Neural cell (in vitro differentiated cells): Measurements from ENCODE around the gene SEL1L3. TPM values are rescaled to one million over a fixed set of nuclear protein-coding genes. Genes with fewer than 3 reads are reported as not detected.

ENCODE experiments used
- H2AFZ ChIP-seq: fragments of 200-600, 300-800 bp; sonication (generic), shearing (Covaris generic); 2 replicates; pipeline ENCODE4 v1.6.0; 2014; ENCODE audit warnings: low read depth, mild to moderate bottlenecking, antibody characterized with exemption, low read length, moderate library complexity
- H3F3A ChIP-seq: fragments of 200-600 bp; shearing (Covaris generic); 2 replicates; pipeline ENCODE4 v1.6.1; 2016; ENCODE audit warnings: mild to moderate bottlenecking, moderate library complexity, mixed read lengths, antibody characterized with exemption, low read length; ENCODE audit not compliant: insufficient read depth, poor library complexity, severe bottlenecking
- H3K27ac ChIP-seq: fragments of 200-600, 300-800 bp; sonication (generic), shearing (Covaris generic); 2 replicates; pipeline ENCODE4 v1.5.1; 2014; ENCODE audit warnings: mild to moderate bottlenecking, low read length, moderate library complexity
- H3K27me3 ChIP-seq: fragments of 300-800, 200-600 bp; sonication (generic), shearing (Covaris generic); 2 replicates; pipeline ENCODE4 v1.6.0; 2014; ENCODE audit warnings: mild to moderate bottlenecking, low read depth, low read length, moderate library complexity; ENCODE audit not compliant: insufficient read depth
- H3K36me3 ChIP-seq: fragments of 300-800, 200-600 bp; sonication (generic), shearing (Covaris generic); 2 replicates; pipeline ENCODE4 v1.5.1; 2014; ENCODE audit warnings: mild to moderate bottlenecking, antibody characterized with exemption, low read length, moderate library complexity; ENCODE audit not compliant: insufficient read depth
- H3K4me2 ChIP-seq: fragments of 300-800, 200-600 bp; sonication (generic), shearing (Covaris generic); 2 replicates; pipeline ENCODE4 v1.6.0; 2014; ENCODE audit warnings: mild to moderate bottlenecking, low read length
- H3K4me3 ChIP-seq: fragments of 300-800, 200-600 bp; sonication (generic), shearing (Covaris generic); 2 replicates; pipeline ENCODE4 v1.5.1; 2014; ENCODE audit warnings: mild to moderate bottlenecking, low read length, moderate library complexity
- H3K79me2 ChIP-seq: fragments of 200-600 bp; shearing (Covaris generic); replicated peaks from 2 replicates; pipeline ENCODE4 v1.6.0; 2014; ENCODE audit warnings: mild to moderate bottlenecking, low read length, moderate library complexity; ENCODE audit not compliant: insufficient read depth
- H3K9ac ChIP-seq: fragments of 300-800, 200-600 bp; sonication (generic), shearing (Covaris generic); 2 replicates; pipeline ENCODE4 v1.6.1; 2016; ENCODE audit warnings: mild to moderate bottlenecking, low read length, mixed read lengths
- H3K9me2 ChIP-seq: fragments of 200-600 bp; shearing (Covaris generic); 2 replicates; pipeline ENCODE4 v1.6.1; 2016; ENCODE audit warnings: mild to moderate bottlenecking, low read length, mixed read lengths; ENCODE audit not compliant: insufficient read depth
- H3K9me3 ChIP-seq: fragments of 200-600, 300-800 bp; sonication (generic), shearing (Covaris generic); 2 replicates; pipeline ENCODE4 v1.6.1; 2016; ENCODE audit warnings: mild to moderate bottlenecking, mixed run types, low read length, moderate library complexity, mixed read lengths
- H4K20me1 ChIP-seq: fragments of 200-600 bp; shearing (Covaris generic); 2 replicates; pipeline ENCODE4 v1.6.1; 2016; ENCODE audit warnings: mild to moderate bottlenecking, mixed run types; ENCODE audit not compliant: insufficient read depth
- CTCF ChIP-seq: fragments of 450-650 bp; IDR thresholded peaks from 2 replicates; pipeline ENCODE4 v1.5.1; 2014; ENCODE audit warnings: antibody characterized with exemption, mild to moderate bottlenecking, moderate library complexity; ENCODE audit not compliant: poor library complexity, severe bottlenecking
- EP300 ChIP-seq: fragments of 450-650 bp; conservative IDR thresholded peaks from 2 replicates; pipeline ENCODE4 v1.6.1; 2014; ENCODE audit warnings: antibody characterized with exemption, mild to moderate bottlenecking, moderate library complexity; ENCODE audit not compliant: poor library complexity, severe bottlenecking
- EZH2 ChIP-seq: fragments of 200-600, 300-800 bp; shearing (Covaris generic), sonication (generic); IDR thresholded peaks from 2 replicates; pipeline ENCODE4 v1.6.1; 2014; ENCODE audit warnings: antibody characterized with exemption, low read length, borderline replicate concordance, mild to moderate bottlenecking; ENCODE audit not compliant: insufficient read depth, poor library complexity, severe bottlenecking
- MXI1 ChIP-seq: fragments of 450-650 bp; conservative IDR thresholded peaks from 2 replicates; pipeline ENCODE4 v1.6.1; 2014; ENCODE audit warnings: antibody characterized with exemption, mild to moderate bottlenecking; ENCODE audit not compliant: poor library complexity, severe bottlenecking
- POLR2AphosphoS5 ChIP-seq: IDR thresholded peaks from 2 replicates; pipeline ENCODE4 v1.6.1; 2012
- RAD21 ChIP-seq: fragments of 450-650 bp; conservative IDR thresholded peaks from 2 replicates; pipeline ENCODE4 v1.6.1; 2014; ENCODE audit warnings: antibody characterized with exemption, mild to moderate bottlenecking, moderate library complexity
- SMC3 ChIP-seq: fragments of 450-650 bp; conservative IDR thresholded peaks from 2 replicates; pipeline ENCODE4 v1.6.1; 2014; ENCODE audit warnings: antibody characterized with exemption, mild to moderate bottlenecking, moderate library complexity; ENCODE audit not compliant: poor library complexity
- TAF1 ChIP-seq: IDR thresholded peaks from 2 replicates; pipeline ENCODE4 v1.6.1; 2012; ENCODE audit warnings: low read depth
- polyA plus RNA-seq: library from polyadenylated mRNA; depleted of rRNA; stranded (reverse); fragments of >200 nt; gene quantifications from 2 replicates; pipeline ENCODE4 v1.2.3, GENCODE V29; 2014
- TF ChIP-seq, protein P1 (sequence below): IDR thresholded peaks from 2 replicates; pipeline ENCODE4 v1.6.1; 2012; ENCODE audit warnings: borderline replicate concordance

SEL1L3 gene
- polyA plus RNA-seq, 1 donor from 2014 or later, result 2.0 TPM

DNA sequence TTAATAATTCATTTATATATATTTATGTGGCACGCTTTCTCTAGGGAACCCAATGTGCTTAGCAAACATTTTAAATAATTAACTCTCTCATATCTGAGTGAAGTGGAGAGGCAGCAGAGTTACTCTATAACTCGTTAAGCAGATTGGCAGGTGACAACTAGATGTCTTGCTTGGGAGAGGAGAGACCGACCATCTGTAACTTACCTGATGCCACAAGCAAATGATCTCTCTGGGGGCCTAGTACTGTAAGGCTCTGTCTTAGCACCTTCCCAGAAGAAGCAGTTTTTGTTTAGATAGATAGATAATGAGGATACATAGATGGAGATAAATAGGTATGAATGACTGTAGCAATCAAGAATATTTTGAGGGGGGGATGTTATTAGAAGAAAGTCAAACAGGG lies 11.9 kb upstream of the SEL1L3 start:
- Histone ChIP-seq H3K36me3 (no peaks in the 10 kb centered on the region), H2AFZ (no peak overlapping the region), H4K20me1 (no peaks in the 10 kb centered on the region), H3K9ac (no peak overlapping the region), H3K4me3 (no peak overlapping the region), H3K9me2 (no peaks in the 10 kb centered on the region), H3K9me3 (no peaks in the 10 kb centered on the region), H3K79me2 (no peaks in the 10 kb centered on the region), H3K4me2 (no peak overlapping the region), H3F3A (no peaks in the 10 kb centered on the region), H3K27ac (no peak overlapping the region), H3K27me3 (no peaks in the 10 kb centered on the region)
- TF ChIP-seq CTCF (no peak), EZH2 (no peak), SMC3 (no peak), RAD21 (no peak)

- Histone ChIP-seq H3K4me3 (no peak overlapping the region), H3K36me3 (no peaks in the 10 kb centered on the region), H3K27ac (no peak overlapping the region), H4K20me1 (no peaks in the 10 kb centered on the region), H3K79me2 (no peaks in the 10 kb centered on the region), H3K9me3 (no peaks in the 10 kb centered on the region), H3K9ac (no peak overlapping the region), H3K27me3 (no peaks in the 10 kb centered on the region), H2AFZ (no peak overlapping the region), H3F3A (no peaks in the 10 kb centered on the region), H3K9me2 (no peaks in the 10 kb centered on the region), H3K4me2 (no peak overlapping the region)
- no peak for TF ChIP-seq POLR2AphosphoS5
- TF ChIP-seq SMC3, result no peak
- TF ChIP-seq MXI1, result no peak
- TF ChIP-seq RAD21, result no peak
- no peak for TF ChIP-seq EZH2
- no peak for TF ChIP-seq CTCF
- TF ChIP-seq EP300, result no peak
- TF ChIP-seq, protein P1, sequence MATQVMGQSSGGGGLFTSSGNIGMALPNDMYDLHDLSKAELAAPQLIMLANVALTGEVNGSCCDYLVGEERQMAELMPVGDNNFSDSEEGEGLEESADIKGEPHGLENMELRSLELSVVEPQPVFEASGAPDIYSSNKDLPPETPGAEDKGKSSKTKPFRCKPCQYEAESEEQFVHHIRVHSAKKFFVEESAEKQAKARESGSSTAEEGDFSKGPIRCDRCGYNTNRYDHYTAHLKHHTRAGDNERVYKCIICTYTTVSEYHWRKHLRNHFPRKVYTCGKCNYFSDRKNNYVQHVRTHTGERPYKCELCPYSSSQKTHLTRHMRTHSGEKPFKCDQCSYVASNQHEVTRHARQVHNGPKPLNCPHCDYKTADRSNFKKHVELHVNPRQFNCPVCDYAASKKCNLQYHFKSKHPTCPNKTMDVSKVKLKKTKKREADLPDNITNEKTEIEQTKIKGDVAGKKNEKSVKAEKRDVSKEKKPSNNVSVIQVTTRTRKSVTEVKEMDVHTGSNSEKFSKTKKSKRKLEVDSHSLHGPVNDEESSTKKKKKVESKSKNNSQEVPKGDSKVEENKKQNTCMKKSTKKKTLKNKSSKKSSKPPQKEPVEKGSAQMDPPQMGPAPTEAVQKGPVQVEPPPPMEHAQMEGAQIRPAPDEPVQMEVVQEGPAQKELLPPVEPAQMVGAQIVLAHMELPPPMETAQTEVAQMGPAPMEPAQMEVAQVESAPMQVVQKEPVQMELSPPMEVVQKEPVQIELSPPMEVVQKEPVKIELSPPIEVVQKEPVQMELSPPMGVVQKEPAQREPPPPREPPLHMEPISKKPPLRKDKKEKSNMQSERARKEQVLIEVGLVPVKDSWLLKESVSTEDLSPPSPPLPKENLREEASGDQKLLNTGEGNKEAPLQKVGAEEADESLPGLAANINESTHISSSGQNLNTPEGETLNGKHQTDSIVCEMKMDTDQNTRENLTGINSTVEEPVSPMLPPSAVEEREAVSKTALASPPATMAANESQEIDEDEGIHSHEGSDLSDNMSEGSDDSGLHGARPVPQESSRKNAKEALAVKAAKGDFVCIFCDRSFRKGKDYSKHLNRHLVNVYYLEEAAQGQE, result no peak
- TF ChIP-seq TAF1, result no peak
These were observed 10.9 kb upstream of the SEL1L3 start for GRCh38 chr4:25873632-25874129.
